NCI-H69 (cell line): ENCODE measurements around the gene KBTBD6.
"Not testable (repeated sequence)": the region's sequence is repeated elsewhere in the genome, so short reads cannot be mapped to it uniquely, and the experiment has no call there.

Source experiments
- DNase-seq: peaks from one replicate; lab custom pipeline; 2025; lab: John Stamatoyannopoulos, UW

Gene KBTBD6

DNA sequence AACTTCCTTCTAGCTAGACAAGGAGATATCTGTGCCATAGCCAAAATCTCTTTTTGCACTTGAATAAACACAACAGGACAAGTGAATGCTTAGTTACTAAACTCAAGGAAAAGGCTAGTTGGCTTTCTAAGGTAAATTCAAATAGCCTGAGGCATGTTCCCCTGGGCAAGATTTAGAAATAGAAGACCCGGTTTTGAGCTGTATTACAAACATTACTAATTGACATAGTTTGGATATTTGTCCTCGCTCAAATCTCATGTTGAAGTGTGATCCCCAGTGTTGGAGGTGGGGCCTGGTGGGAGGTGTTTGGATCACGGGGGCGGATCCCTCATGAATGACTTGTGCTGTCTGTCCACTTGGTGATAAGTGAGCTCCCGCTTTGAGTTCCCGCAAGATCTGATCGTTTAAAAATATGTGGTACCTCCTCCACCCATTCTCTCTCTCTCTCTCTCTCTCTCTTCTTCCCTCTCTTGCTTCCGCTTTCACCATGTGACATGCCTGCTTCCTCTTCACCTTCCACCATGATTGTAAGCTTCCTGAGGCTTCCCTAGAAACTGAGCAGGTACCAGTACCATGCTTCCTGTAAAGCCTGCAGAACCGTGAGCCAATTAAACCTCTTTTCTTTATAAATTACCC, 3.9 kb upstream of the KBTBD6 start:
- DNase-seq, result no peak

DNA sequence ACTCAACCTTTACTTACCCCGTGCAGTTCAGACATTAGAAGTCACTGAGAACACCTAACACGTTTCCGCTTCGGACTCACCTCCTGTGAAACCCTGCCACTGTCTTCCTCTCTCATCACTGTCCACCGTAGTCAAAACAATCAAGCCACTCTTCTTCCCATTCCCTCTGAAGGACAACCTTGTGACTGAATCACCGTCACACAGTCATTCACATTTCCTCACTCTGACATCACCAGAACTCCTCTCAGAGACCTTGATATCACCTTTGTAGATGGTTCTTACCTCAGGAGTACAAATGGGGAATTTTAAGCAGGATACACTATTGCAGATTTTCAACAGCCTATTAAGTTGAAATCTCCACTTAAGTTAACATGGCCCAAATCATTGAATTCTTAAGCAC, 1.3 kb upstream of the KBTBD6 start:
- no peak for DNase-seq

DNA sequence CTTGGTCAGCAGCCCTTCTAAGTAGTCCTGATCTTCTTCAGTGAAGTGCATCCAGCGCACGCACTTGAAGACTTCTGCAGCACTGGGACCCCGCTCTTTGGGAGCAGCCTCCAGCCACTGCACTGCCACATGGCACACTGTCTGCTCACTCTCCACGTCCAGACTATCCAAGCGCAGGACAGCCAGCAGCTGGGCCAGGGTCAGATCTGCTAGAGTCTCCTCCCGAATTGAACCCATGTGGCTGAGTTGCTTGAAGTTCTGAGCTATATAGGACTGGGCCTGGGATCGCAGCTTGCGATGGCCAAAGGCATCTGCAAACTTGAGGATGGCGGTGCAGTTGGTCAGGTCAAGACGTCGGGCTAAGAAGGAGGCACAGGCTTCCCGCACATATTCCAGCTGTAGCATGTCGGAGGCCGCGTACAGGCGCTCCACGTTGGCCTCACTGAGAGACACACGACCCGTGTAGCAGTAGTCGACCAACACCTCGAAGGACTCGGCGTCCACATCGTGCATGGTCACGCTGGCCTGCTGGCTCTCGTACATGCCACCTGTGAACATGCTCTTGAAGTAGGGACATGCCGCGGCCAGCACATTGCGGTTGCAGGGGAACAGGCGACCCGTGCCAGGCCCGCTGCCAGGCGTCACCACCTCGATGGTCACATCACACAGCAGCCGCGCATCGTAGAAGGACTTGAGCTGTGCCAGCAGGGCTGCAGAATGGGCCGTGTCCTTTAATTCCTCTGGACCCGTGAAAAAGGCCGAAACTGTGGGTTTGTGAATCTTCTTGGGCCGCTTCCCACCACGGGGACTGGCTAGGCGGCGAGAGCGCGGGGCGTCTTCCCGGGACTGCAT, 716 bp downstream of the KBTBD6 start:
- DNase-seq, result not testable (repeated sequence)

DNA sequence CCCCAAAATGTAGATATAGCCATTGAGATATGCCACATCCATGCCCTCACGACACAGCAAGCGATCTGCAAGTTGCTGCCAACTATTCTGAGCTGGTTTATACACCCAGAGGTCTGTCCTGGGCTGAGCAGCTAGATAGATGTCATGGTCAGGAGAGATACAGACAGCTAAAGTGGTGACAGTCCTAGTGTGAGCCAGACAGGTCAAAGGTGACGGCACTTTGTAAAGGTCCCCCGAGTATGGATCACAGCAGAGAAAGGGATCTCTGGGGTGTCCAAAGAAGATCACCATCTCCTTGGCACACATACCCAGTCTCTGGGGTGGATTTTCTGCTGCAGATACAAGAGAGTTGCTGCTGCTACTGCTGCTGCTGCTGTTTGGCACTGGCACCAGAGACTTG, 1.4 kb downstream of the KBTBD6 start:
- DNase-seq, result not testable (repeated sequence)

DNA sequence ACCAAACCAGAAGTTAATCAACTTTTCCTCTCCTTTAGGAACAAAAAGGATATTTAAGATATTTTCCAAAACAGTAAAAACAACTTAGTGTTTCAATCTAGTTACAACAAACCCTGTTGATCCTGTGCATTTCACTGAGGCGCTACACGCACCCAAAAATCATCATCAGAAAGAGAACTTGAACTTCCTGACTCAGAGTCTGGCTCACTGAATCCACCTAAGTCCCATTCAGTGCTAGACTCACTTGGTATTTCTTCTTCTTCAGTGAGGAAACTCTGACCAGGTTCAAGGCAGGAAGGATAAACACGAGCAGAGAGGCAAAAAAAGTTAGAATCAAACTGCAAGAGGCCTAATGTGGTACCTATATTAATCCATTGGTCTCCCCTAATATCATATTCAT, 2.2 kb downstream of the KBTBD6 start:
- no peak for DNase-seq

DNA sequence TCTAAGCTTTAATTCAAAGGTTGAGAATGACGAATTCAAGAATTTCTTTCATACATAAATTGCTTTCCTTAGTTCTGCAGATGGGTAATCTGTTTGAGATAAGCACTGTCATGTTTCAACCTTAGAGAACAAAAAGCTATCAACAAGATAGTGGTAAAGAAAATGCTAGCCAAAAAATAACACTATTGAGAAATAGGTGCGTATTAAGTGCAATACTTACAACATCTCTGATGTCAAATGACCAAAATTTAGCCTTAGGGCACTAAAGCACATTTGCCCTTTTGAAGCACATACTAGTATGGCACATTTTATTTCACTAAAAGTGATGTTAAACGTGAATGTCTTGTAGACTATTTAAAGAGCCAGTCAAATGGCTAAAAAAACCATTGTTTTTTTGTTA, 4.9 kb downstream of the KBTBD6 start:
- no peak for DNase-seq

DNA sequence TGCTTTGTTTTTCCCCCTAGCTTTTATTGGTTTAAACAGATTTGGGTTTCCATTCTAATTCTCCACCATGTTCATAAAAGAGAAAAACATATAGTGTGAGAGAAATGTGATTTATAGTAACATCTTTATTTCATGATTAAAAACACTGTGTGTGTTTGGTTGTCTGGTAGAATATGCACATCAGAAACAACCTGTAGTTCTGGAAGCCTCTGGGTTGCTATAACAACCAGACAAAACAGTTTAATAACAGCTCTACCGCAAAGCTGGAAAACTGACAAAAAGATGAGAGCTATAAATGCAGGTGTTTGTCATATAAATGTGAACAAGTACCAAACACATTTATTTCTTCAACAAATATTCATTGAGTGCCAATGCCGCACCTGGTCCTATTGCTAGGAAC, 9.8 kb downstream of the KBTBD6 start:
- no peak for DNase-seq

DNA sequence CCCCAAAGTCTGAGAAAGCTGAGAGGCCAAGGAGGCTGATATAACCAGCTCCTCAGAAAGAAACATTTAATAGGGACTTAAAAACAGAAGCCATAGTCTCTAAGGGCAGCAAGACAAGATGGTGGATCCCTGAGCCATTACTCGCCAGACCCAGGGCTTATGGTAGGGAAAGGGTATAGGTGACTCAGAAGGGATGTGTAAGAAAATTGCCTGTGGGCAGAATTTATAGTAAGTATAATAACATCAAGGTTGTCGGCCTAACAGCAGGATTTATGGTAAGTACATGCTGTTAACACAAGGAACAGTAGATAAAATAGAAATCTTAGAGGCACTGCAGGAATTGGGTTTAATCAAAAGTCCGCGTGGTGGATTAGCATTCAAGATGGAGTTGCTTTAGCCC, 14.7 kb downstream of the KBTBD6 start:
- DNase-seq, result no peak

DNA sequence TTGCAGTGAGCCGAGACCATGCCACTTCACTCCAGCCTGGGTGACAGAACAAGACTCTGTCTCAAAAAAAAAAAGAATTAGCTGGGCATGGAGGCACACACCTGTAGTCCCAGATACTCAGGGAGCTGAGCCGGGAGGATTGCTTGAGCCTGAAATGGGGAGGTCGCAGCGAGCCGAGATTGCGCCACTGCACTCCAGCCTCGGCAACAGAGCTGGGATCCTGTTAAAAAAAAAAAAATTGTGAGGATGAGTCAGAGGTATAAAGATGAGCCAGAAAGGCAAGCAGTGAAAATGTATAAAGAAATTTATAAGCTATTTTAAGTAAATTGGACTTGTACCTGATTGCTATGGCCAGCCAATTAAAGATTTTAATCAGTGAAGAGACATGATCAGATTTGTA, 21.1 kb downstream of the KBTBD6 start:
- no peak for DNase-seq

DNA sequence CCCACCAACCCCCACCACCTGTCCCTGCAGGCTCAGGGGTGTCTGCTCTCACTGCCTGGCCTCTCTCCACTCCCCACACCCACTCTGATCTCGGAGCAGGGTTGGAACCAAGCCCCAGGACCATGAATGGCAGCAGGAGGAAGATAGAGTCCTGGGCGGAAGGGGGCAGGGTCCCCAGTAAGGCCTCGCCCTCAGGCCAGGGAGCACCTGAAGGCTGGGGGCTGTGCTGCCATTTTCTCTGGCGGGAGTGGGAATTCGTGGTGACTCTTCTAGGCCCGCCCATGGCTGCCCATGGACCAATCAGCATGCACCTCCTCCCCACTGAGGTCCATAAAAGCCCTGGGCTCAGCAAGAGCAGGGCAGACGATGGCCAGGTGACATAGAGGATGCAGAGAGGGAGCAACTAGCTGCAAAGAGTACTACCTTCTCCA, 25.0 kb downstream of the KBTBD6 start:
- no peak for DNase-seq

DNA sequence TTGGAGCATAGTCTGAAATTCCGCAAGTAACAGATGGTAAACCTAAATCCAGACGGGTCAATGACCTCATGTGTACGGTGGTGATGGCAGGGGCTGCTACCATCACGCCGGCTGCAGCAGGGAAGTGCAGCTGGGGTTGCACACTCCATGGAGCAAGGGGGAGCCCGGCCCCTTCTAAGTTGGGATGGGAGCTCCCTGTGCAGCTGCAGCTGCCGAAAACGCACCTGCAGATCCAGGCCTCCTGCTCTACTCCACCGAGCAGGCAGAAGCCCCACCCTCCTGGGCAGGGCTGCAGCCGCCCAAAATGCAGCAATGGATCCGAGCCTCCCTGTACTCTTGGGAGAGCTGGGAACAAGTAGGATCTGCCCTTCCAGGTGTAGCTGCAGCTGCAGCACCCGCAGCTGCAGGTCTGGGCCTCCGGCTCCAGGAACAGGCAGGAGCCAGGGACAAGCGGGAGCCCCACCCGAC, 25.5 kb downstream of the KBTBD6 start:
- DNase-seq, result no peak

DNA sequence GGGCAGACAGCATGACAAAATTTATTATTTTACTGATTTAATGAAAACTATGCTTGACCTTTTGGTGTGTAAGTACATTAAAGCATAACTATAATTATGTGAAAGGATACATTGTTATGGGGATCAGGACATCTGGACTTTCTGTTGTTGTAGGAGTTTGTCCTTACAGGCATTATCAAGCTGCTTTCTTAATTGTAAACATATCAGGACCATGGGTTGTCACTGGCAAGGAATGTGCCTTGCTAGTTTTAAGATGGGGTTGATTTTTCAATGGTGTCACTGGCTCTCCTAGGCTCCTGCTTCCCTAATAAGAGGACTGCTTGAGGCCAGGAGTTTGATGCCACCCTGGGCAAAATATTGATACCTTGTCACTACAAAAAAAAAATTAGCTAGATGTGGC, 32.6 kb downstream of the KBTBD6 start:
- no peak for DNase-seq

DNA sequence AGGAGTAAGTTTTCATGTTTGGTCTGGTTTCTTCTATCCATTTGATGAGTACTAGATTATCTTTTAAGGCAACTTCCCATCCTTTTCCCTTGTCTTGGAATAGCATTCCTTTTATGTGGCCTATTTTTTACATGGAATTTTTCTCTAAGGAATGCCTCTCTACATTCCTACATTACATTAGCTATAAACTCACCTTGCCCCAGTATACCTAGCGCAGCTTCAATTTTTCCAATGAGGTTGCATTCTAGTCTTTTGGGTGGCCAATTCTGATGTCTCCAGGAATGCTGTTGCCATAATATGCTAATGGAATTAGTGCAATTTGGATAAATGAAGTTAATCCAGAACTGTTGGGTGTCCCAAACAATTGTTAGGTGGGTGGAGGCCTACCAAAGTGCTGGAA, 33.8 kb downstream of the KBTBD6 start:
- no peak for DNase-seq

DNA sequence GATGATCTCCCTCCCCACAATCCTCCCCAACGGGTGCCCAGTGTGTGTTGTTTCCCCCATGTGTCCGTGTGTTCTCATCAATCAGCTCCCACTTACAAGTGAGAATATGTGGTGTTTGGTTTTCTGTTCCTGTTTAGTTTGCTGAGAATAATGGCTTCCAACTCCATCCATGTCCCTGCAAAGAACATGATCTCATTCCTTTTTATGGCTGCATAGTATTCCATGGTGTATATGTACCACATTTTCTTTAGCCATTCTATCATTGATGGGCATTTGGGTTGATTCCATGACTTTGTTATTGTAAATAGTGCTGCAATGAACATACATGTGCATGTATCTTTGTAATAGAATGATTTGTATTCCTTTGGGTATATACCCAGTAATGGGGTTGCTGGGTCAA, 36.9 kb downstream of the KBTBD6 start:
- DNase-seq, result not testable (repeated sequence)

DNA sequence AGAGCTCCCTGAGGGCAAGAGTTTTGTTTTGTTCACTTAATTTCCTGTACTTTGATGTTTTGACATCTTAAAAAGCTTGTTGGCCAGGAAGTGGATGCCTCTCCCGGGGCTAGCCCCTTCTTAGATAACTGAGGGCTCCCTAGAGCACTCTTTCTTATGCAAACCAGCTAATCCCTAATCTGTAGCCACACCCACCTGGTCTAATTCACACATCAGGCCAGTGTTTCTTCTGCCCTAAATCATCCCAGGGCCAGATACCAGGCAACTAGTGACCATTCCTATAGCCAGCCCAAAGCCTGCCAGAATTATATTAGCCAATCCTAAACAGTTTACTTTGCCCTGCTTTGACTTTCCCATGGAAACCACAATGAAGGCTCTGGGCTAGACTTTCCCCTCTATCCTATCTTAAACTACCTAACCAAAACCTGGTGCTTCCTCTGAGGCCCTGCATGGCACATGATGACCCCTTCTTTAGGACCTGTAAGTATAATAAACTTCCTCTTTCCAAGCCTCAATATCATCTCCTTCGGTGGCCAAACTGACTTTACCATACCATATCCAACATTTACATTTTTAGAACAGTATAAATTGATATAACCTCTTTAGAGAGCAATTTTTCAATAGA, 46.5 kb downstream of the KBTBD6 start:
- no peak for DNase-seq

DNA sequence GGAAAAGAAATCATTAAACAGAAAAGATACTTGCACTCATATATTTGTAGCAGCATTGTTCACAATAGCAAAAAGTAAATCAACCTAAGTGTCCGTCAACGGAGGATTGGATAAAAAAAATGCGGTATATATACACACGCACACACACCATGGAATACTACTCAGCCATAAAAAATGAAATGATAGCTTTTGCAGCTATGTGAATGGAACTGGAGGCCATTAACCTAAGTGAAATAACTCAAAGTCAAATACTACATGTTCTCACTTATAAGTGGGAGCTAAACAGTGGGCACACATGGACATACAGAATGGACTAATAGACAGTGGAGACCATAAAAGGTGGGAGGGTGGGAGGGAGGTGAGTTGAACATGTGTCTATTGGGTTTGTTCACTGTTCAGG, 52.9 kb downstream of the KBTBD6 start:
- no peak for DNase-seq
